PC-3 (cell line): ENCODE measurements around the gene TM4SF20. TPM values are rescaled to one million over a fixed set of nuclear protein-coding genes. Genes with fewer than 3 reads are reported as not detected.

Experiments
- ATAC-seq: fragments of 200-7000 bp; cut with Tn5 transposase; 2 replicates; pipeline ENCODE4 v1.9.1; 2020; ENCODE audit warnings: mild to moderate bottlenecking, moderate library complexity
- BruUV-seq: library from RNA; stranded (reverse); fragments of 400-500 nt; replicated peaks from 2 replicates; lab custom pipeline; 2021; lab: Mats Ljungman, UMichigan
- CTCF ChIA-PET: fragments of 300-600 bp; sonication (Branson Sonifier 250); formaldehyde crosslinking; loops from one replicate; lab custom pipeline; 2022; ENCODE audit warnings: antibody characterized with exemption; lab: Charles Lee
- POLR2A ChIA-PET: fragments of 300-600 bp; sonication (Branson Sonifier 250); formaldehyde crosslinking; loops from one replicate; lab custom pipeline; 2022; ENCODE audit warnings: antibody characterized with exemption; ENCODE audit not compliant: unreplicated experiment; lab: Charles Lee
- DNase-seq: peaks from one replicate; pipeline ENCODE4 v3.0.0-alpha.2; 2015
- H2AFZ ChIP-seq: fragments of 300-600 bp; sonication (generic); 2 replicates; pipeline ENCODE4 v1.6.0; 2016; ENCODE audit warnings: antibody characterized with exemption, low read length
- H3F3A ChIP-seq: fragments of 300-600 bp; sonication (generic); one replicate; pipeline ENCODE4 v1.6.0; 2017; ENCODE audit warnings: antibody characterized with exemption, low read length, control low read depth, mild to moderate bottlenecking; ENCODE audit not compliant: unreplicated experiment
- H3K27ac ChIP-seq: fragments of 300-600 bp; sonication (generic); 2 replicates; pipeline ENCODE4 v1.5.1; 2016; ENCODE audit warnings: mild to moderate bottlenecking, low read length
- H3K27me3 ChIP-seq: fragments of 300-600 bp; sonication (generic); 2 replicates; pipeline ENCODE4 v1.6.1; 2016; ENCODE audit warnings: low read length, mixed read lengths
- H3K36me3 ChIP-seq: fragments of 300-600 bp; sonication (generic); 2 replicates; pipeline ENCODE4 v1.6.1; 2016; ENCODE audit warnings: low read depth, mixed run types, low read length, mixed read lengths
- H3K4me1 ChIP-seq: fragments of 300-600 bp; sonication (generic); 2 replicates; pipeline ENCODE4 v1.5.1; 2016; ENCODE audit warnings: low read length; ENCODE audit not compliant: insufficient read depth
- H3K4me2 ChIP-seq: fragments of 300-600 bp; sonication (generic); 2 replicates; pipeline ENCODE4 v1.6.0; 2016; ENCODE audit warnings: low read length
- H3K4me3 ChIP-seq: fragments of 300-600 bp; sonication (generic); 2 replicates; pipeline ENCODE4 v1.5.1; 2016; ENCODE audit warnings: mild to moderate bottlenecking, low read length, mixed read lengths
- H3K79me2 ChIP-seq: fragments of 300-600 bp; sonication (generic); 2 replicates; pipeline ENCODE4 v1.6.1; 2017; ENCODE audit warnings: low read length, mixed read lengths
- H3K9ac ChIP-seq: fragments of 300-600 bp; sonication (generic); 2 replicates; pipeline ENCODE4 v1.6.0; 2016; ENCODE audit warnings: mild to moderate bottlenecking, low read length
- H3K9me2 ChIP-seq: fragments of 300-600 bp; sonication (generic); replicated peaks from 2 replicates; pipeline ENCODE4 v1.6.1; 2016; ENCODE audit warnings: mixed run types, low read length, mixed read lengths
- H3K9me3 ChIP-seq: fragments of 300-600 bp; sonication (generic); 2 replicates; pipeline ENCODE4 v1.6.1; 2016; ENCODE audit warnings: low read length, mixed read lengths
- H4K20me1 ChIP-seq: fragments of 300-600 bp; sonication (generic); 2 replicates; pipeline ENCODE4 v1.6.1; 2016; ENCODE audit warnings: low read length, mixed read lengths
- EZH2 ChIP-seq: fragments of 300-600 bp; sonication (generic); IDR thresholded peaks from one replicate; pipeline ENCODE4 v1.6.1; 2017; ENCODE audit warnings: antibody characterized with exemption, mild to moderate bottlenecking, low read length; ENCODE audit not compliant: unreplicated experiment
- EZH2phosphoT487 ChIP-seq: fragments of 300-600 bp; sonication (generic); IDR thresholded peaks from 2 replicates; pipeline ENCODE4 v1.6.1; 2018; ENCODE audit warnings: mild to moderate bottlenecking, antibody characterized with exemption, low read length, borderline replicate concordance
- intact Hi-C: fragments of 100-400 bp; cut with micrococcal nuclease; formaldehyde crosslinking; loops from 2 replicates; pipeline ENCODE4 v1.9.0; 2023
- total RNA-seq: library from RNA; depleted of rRNA; stranded (reverse); fragments of >200 nt; gene quantifications from 2 replicates; pipeline ENCODE4 v1.2.3, GENCODE V29; 2014
- TF ChIP-seq, protein P1 (sequence below): fragments of 300-600 bp; sonication (generic); conservative IDR thresholded peaks from 2 replicates; pipeline ENCODE4 v1.5.1; 2017; ENCODE audit warnings: antibody characterized with exemption, low read depth, mild to moderate bottlenecking, low read length

TM4SF20 gene
- total RNA-seq, 1 experiment from 2014 or later, result not detected

DNA sequence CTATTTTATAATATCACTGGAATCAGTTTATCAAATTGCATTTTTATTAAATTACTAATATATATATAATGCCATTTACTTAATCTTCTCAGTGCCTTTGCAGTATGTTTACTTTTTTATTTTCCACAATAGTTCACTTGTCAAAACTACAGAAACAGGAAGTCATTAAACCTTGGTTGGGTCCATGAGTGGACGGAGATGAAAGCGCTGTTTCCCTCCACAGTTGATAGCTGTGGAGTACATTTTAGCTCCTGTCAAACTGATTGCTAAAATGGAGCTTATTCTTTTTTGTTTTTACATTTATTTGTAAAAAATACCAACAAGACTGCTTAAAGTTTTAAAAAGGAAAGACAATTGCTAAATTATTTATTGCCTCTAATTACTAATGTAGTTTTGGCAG lies 34.9 kb downstream of the TM4SF20 start:
- H3K4me3 ChIP-seq, result no peak overlapping the region
- H3K4me2 ChIP-seq, result no peak overlapping the region
- BruUV-seq, result no TSS peak
- H3K9me2 ChIP-seq, result no peaks in the 10 kb centered on the region
- H3K4me1 ChIP-seq, result peaks cover under 1% of the 10 kb centered on the region; the same call in 1 of the 2 replicates
- TF ChIP-seq EZH2 (no peak), EZH2phosphoT487 (no peak)
- TF ChIP-seq, protein P1, sequence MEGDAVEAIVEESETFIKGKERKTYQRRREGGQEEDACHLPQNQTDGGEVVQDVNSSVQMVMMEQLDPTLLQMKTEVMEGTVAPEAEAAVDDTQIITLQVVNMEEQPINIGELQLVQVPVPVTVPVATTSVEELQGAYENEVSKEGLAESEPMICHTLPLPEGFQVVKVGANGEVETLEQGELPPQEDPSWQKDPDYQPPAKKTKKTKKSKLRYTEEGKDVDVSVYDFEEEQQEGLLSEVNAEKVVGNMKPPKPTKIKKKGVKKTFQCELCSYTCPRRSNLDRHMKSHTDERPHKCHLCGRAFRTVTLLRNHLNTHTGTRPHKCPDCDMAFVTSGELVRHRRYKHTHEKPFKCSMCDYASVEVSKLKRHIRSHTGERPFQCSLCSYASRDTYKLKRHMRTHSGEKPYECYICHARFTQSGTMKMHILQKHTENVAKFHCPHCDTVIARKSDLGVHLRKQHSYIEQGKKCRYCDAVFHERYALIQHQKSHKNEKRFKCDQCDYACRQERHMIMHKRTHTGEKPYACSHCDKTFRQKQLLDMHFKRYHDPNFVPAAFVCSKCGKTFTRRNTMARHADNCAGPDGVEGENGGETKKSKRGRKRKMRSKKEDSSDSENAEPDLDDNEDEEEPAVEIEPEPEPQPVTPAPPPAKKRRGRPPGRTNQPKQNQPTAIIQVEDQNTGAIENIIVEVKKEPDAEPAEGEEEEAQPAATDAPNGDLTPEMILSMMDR, result no peak
- no peak overlapping the region for H3K27ac ChIP-seq
- H4K20me1 ChIP-seq, result no peaks in the 10 kb centered on the region
- H3K9me3 ChIP-seq, result no peaks in the 10 kb centered on the region
- POLR2A ChIA-PET, result no interaction called here
- H3K9ac ChIP-seq, result no peak overlapping the region
- no peak overlapping the region for H2AFZ ChIP-seq
- intact Hi-C loops, result no loop called here
- no peaks in the 10 kb centered on the region for H3K79me2 ChIP-seq
- ATAC-seq (no peak), DNase-seq (no peak)
- CTCF ChIA-PET, result no interaction called here
- no peaks in the 10 kb centered on the region for H3K27me3 ChIP-seq
- no peaks in the 10 kb centered on the region for H3F3A ChIP-seq
- peaks cover 9% of the 10 kb centered on the region; the same call in 1 of the 2 replicates for H3K36me3 ChIP-seq

DNA sequence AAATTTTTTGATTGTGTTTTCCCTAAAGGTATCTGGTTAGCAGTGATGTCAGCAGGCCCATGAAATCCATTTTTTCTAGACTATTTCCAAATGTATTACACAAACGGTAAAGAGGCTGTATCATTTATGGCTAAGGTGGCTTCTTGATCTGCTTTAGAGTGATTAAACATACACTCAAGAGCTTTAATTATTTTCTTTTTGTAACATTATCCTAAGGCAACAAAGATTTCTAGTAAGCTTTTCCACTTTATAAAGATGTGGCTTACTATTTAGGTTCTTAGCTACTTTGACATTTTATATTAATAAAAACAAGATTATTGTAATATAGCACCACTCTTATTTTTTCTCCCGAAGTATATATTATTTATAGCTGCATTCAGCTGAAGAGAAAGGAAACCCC lies 37.6 kb downstream of the TM4SF20 start:
- Histone ChIP-seq H3K4me2 (no peak overlapping the region), H2AFZ (no peak overlapping the region), H3K4me1 (no peaks in the 10 kb centered on the region), H3K4me3 (no peak overlapping the region), H3K27me3 (no peaks in the 10 kb centered on the region), H3K9me3 (no peaks in the 10 kb centered on the region), H3K27ac (no peak overlapping the region), H3K9me2 (no peaks in the 10 kb centered on the region), H4K20me1 (no peaks in the 10 kb centered on the region), H3F3A (no peaks in the 10 kb centered on the region), H3K79me2 (no peaks in the 10 kb centered on the region), H3K9ac (no peak overlapping the region), H3K36me3 (peaks cover 7% of the 10 kb centered on the region; the same call in 1 of the 2 replicates)
- ChIA-PET POLR2A (no interaction called here), CTCF (no interaction called here)
- BruUV-seq, result no TSS peak
- ATAC-seq (no peak), DNase-seq (no peak)
- no peak for TF ChIP-seq EZH2
- TF ChIP-seq, protein P1, result no peak
- no peak for TF ChIP-seq EZH2phosphoT487
- intact Hi-C loops, result no loop called here

DNA sequence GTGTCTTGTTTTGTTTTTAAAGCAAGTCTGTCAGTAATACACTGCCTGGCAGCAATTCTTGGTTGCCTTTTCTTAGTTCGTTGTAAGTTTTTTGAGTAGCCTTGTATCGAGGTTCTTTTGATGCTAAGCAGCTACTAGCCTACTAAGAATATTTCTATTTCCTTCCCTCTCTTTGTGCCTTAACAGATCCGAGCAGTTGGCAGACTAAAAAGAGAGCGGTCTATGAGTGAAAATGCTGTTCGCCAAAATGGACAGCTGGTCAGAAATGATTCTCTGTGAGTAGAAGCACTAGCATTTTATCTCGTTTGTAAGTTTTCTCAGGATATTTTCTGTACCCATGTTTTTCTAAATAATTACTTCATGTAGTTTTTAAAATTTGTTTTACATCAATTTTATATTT lies 39.0 kb downstream of the TM4SF20 start:
- no TSS peak for BruUV-seq

More for the DNA sequence above, 39.0 kb downstream of the TM4SF20 start:
- H3K9ac ChIP-seq, result no peak overlapping the region
- H3K4me2 ChIP-seq, result no peak overlapping the region
- peaks cover 9% of the 10 kb centered on the region; the same call in 1 of the 2 replicates for H3K36me3 ChIP-seq
- no peak overlapping the region for H2AFZ ChIP-seq
- no peaks in the 10 kb centered on the region for H3K9me2 ChIP-seq
- intact Hi-C loops, result no loop called here
- no peaks in the 10 kb centered on the region for H3K9me3 ChIP-seq
- TF ChIP-seq, protein P1, result no peak
- TF ChIP-seq EZH2phosphoT487 (no peak), EZH2 (no peak)
- H3K4me3 ChIP-seq, result no peak overlapping the region
- H3F3A ChIP-seq, result no peaks in the 10 kb centered on the region
- H3K4me1 ChIP-seq, result no peaks in the 10 kb centered on the region
- CTCF ChIA-PET, result no interaction called here
- no peaks in the 10 kb centered on the region for H3K27me3 ChIP-seq
- no peaks in the 10 kb centered on the region for H3K79me2 ChIP-seq
- H3K27ac ChIP-seq, result no peak overlapping the region
- no peaks in the 10 kb centered on the region for H4K20me1 ChIP-seq
- no peak for ATAC-seq
- POLR2A ChIA-PET, result no interaction called here
- DNase-seq, result no peak
